OCI-LY7 (cell line): ENCODE results near the gene CCDC85A.

ENCODE experiments used
- EZH2phosphoT487 ChIP-seq: fragments of 200-600 bp; sonication (generic); IDR thresholded peaks from 2 replicates; pipeline ENCODE4 v1.6.1; 2018; ENCODE audit warnings: low read depth, borderline replicate concordance, mild to moderate bottlenecking, mixed run types, antibody characterized with exemption, low read length, moderate library complexity, mixed read lengths
- TF ChIP-seq, protein P1 (sequence below): fragments of 200-600 bp; sonication (generic); conservative IDR thresholded peaks from 2 replicates; pipeline ENCODE4 v1.5.1; 2014; ENCODE audit warnings: mild to moderate bottlenecking, antibody characterized with exemption, low read length, moderate library complexity, mixed read lengths

DNA sequence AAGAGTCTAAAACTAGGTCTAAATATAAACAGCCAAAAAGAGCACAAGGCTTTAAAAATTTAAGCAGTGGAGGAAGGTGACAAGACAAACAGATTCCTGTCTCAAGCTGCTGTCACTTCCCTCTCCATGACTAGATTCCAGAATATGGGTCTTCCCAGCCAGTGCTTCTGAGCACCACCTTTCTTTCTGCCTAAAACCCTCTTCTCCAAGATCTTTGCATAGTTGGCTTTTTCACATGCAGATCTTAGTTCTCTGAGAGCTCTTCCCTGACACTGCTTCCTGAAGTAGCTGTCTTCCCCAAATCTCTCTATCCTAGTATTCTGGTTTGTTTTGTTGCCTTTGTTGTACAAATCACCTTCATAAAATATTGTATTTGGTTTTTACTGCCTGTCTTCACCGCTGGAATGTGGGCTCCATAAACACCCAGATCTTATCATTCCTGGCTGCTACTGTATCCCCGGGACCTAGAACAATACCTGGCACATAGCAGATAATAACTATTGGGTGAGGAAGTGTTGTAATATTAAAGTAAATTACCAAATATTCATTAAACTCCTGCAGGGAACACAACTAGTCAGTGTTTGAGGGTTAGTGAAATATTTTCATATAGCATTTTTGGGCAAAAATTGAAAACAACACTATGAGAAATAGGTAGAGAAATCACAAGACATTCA lies 150.2 kb downstream of the CCDC85A start:
- TF ChIP-seq, protein P1, sequence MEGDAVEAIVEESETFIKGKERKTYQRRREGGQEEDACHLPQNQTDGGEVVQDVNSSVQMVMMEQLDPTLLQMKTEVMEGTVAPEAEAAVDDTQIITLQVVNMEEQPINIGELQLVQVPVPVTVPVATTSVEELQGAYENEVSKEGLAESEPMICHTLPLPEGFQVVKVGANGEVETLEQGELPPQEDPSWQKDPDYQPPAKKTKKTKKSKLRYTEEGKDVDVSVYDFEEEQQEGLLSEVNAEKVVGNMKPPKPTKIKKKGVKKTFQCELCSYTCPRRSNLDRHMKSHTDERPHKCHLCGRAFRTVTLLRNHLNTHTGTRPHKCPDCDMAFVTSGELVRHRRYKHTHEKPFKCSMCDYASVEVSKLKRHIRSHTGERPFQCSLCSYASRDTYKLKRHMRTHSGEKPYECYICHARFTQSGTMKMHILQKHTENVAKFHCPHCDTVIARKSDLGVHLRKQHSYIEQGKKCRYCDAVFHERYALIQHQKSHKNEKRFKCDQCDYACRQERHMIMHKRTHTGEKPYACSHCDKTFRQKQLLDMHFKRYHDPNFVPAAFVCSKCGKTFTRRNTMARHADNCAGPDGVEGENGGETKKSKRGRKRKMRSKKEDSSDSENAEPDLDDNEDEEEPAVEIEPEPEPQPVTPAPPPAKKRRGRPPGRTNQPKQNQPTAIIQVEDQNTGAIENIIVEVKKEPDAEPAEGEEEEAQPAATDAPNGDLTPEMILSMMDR, result no peak
- no peak for TF ChIP-seq EZH2phosphoT487
